K562 (cell line): ENCODE data around the gene GAB1. TPM values are rescaled to one million over a fixed set of nuclear protein-coding genes. Genes with fewer than 3 reads are reported as not detected.

Experiments
- ARID1B ChIP-seq: fragments of 450-650 bp; IDR thresholded peaks from 2 replicates; pipeline ENCODE4 v1.6.1; 2016; ENCODE audit warnings: antibody characterized with exemption, mild to moderate bottlenecking, inconsistent platforms
- BDP1 ChIP-seq: IDR thresholded peaks from 3 replicates; pipeline ENCODE4 v1.6.1; 2011; ENCODE audit not compliant: insufficient read length, insufficient read depth
- BHLHE40 ChIP-seq: IDR thresholded peaks from 2 replicates; pipeline ENCODE4 v1.6.1; 2011; ENCODE audit warnings: low read length, improper control_type of control experiment
- CBFA2T2 ChIP-seq: fragments of 450-650 bp; conservative IDR thresholded peaks from 2 replicates; pipeline ENCODE4 v1.6.1; 2017; ENCODE audit warnings: mild to moderate bottlenecking
- CBFA2T3 ChIP-seq: fragments of 450-650 bp; IDR thresholded peaks from 2 replicates; pipeline ENCODE4 v1.6.1; 2017
- EP300 ChIP-seq: IDR thresholded peaks from 2 replicates; pipeline ENCODE4 v1.6.1; 2012; ENCODE audit warnings: low read length, improper control_type of control experiment
- GATA2 ChIP-seq: sonication (generic); formaldehyde crosslinking; IDR thresholded peaks from 2 replicates; pipeline ENCODE4 v1.4.0; 2020; ENCODE audit warnings: mild to moderate bottlenecking, missing genetic modification reagents
- GATAD2B ChIP-seq: fragments of 450-650 bp; IDR thresholded peaks from 2 replicates; pipeline ENCODE4 v1.6.1; 2017; ENCODE audit warnings: mild to moderate bottlenecking, borderline replicate concordance
- KAT2B ChIP-seq: IDR thresholded peaks from one replicate; pipeline ENCODE4 v1.6.1; 2012; ENCODE audit warnings: low read depth, mild to moderate bottlenecking, control low read depth, inconsistent platforms, low read length, moderate library complexity
- MTA2 ChIP-seq: fragments of 450-650 bp; IDR thresholded peaks from 2 replicates; pipeline ENCODE4 v1.6.1; 2016; ENCODE audit warnings: low read depth
- NCOR1 ChIP-seq: fragments of 450-650 bp; IDR thresholded peaks from 2 replicates; pipeline ENCODE4 v1.6.1; 2016; ENCODE audit warnings: mild to moderate bottlenecking, moderate library complexity
- PML ChIP-seq: IDR thresholded peaks from 2 replicates; pipeline ENCODE4 v1.6.1; 2012; ENCODE audit warnings: low read length, inconsistent platforms
- RNF2 ChIP-seq: sonication (generic); IDR thresholded peaks from 2 replicates; pipeline ENCODE4 v1.6.1; 2016
- SMARCA4 ChIP-seq: fragments of 450-650 bp; IDR thresholded peaks from 2 replicates; pipeline ENCODE4 v1.6.1; 2016
- SOX6 ChIP-seq: fragments of 450-650 bp; IDR thresholded peaks from 2 replicates; pipeline ENCODE4 v1.6.1; 2014; ENCODE audit warnings: mild to moderate bottlenecking
- TBL1XR1 ChIP-seq, 2 experiments: IDR thresholded peaks; 2 replicates each; pipeline ENCODE4 v1.6.1; 2012; ENCODE audit warnings: improper control_type of control experiment in 2 of 2, low read length in 2 of 2, mild to moderate bottlenecking in 1 of 2
- TCF3 ChIP-seq: sonication (generic); formaldehyde crosslinking; IDR thresholded peaks from 2 replicates; pipeline ENCODE4 v1.4.0; 2020; ENCODE audit warnings: mild to moderate bottlenecking, missing genetic modification reagents
- TEAD4 ChIP-seq, 2 experiments: sonication (generic) in 1 of 2; formaldehyde crosslinking in 1 of 2; IDR thresholded peaks; 2 replicates each; pipeline versions ENCODE4 v1.6.1 to v1.8.0; 2012 to 2022; ENCODE audit warnings: borderline replicate concordance in 1 of 2, inconsistent platforms in 1 of 2, low read length in 1 of 2, mild to moderate bottlenecking in 1 of 2, missing genetic modification reagents in 1 of 2
- ZBTB26 ChIP-seq: fragments of 450-650 bp; formaldehyde crosslinking; IDR thresholded peaks from 2 replicates; pipeline ENCODE4 v1.4.0; 2022; ENCODE audit warnings: missing genetic modification characterization
- ZBTB43 ChIP-seq: sonication (generic); formaldehyde crosslinking; IDR thresholded peaks from 2 replicates; pipeline ENCODE4 v1.8.0; 2023; ENCODE audit warnings: mild to moderate bottlenecking, missing genetic modification reagents
- polyA plus RNA-seq, 8 experiments: library from polyadenylated mRNA; depleted of rRNA in 4 of 8; stranded (reverse) in 5 of 8; unstranded in 3 of 8; fragments of >200 nt; fragmentation: Nextera tagmentation in 2 of 8; fragmentation: Illumina TruSeq in 1 of 8; extraction: Ambion mirVana in 2 of 8; extraction: Trizol in 1 of 8; gene quantifications; 2 replicates each; pipeline versions ENCODE4 v1.2.1 to v1.2.3, GENCODE V29; 2011 to 2014; ENCODE audit warnings: inconsistent platforms in 1 of 8, missing spikeins in 1 of 8
- total RNA-seq, 7 experiments: library from RNA; depleted of rRNA in 6 of 7; stranded (reverse); fragments of >200 nt in 6 of 7; fragmentation: Illumina TruSeq in 2 of 7; extraction: Trizol in 2 of 7; gene quantifications; 2 replicates each; pipeline versions ENCODE4 v1.2.1 to v1.2.3, GENCODE V29; 2011 to 2021; ENCODE audit warnings: low replicate concordance in 1 of 7
- TF ChIP-seq, protein P1 (sequence below): fragments of 250-450 bp; sonication (Bioruptor Pico); IDR thresholded peaks from 2 replicates; pipeline ENCODE4 v1.8.0; 2021; ENCODE audit warnings: moderate library complexity, mild to moderate bottlenecking, inconsistent platforms
- TF ChIP-seq, protein P2 (sequence below), 2 experiments: fragments of 450-650 bp; conservative IDR thresholded peaks; 2 replicates each; pipeline ENCODE4 v1.6.1; 2017; ENCODE audit warnings: mild to moderate bottlenecking in 2 of 2, moderate library complexity in 2 of 2

GAB1 gene
- total and polyA plus RNA-seq, 9 of the 15 experiments (the other 6 are each of a cell fraction or from before 2014, with no cell fraction given) = 1.3 to 14.6 (median 7.5) TPM

GRCh38 chr4:143344774-143345173 lies 8.1 kb downstream of the GAB1 start (continued):
- TF ChIP-seq, protein P1, sequence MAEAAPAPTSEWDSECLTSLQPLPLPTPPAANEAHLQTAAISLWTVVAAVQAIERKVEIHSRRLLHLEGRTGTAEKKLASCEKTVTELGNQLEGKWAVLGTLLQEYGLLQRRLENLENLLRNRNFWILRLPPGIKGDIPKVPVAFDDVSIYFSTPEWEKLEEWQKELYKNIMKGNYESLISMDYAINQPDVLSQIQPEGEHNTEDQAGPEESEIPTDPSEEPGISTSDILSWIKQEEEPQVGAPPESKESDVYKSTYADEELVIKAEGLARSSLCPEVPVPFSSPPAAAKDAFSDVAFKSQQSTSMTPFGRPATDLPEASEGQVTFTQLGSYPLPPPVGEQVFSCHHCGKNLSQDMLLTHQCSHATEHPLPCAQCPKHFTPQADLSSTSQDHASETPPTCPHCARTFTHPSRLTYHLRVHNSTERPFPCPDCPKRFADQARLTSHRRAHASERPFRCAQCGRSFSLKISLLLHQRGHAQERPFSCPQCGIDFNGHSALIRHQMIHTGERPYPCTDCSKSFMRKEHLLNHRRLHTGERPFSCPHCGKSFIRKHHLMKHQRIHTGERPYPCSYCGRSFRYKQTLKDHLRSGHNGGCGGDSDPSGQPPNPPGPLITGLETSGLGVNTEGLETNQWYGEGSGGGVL (CRISPR knock-in tag) = no peak
- TF ChIP-seq KAT2B = no peak
- peak; percentile 86; the same call in 1 of the 2 replicates for TF ChIP-seq BHLHE40
- TF ChIP-seq GATAD2B = 0 out of 2 replicates have a peak, but pooled peaks have one; percentile 54
- TF ChIP-seq, protein P2, sequence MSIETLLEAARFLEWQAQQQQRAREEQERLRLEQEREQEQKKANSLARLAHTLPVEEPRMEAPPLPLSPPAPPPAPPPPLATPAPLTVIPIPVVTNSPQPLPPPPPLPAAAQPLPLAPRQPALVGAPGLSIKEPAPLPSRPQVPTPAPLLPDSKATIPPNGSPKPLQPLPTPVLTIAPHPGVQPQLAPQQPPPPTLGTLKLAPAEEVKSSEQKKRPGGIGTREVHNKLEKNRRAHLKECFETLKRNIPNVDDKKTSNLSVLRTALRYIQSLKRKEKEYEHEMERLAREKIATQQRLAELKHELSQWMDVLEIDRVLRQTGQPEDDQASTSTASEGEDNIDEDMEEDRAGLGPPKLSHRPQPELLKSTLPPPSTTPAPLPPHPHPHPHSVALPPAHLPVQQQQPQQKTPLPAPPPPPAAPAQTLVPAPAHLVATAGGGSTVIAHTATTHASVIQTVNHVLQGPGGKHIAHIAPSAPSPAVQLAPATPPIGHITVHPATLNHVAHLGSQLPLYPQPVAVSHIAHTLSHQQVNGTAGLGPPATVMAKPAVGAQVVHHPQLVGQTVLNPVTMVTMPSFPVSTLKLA (conservative IDR thresholded peaks at IDR 0.05) = peak in 1 of 2 experiments; percentile 22; a peak in 1 of 4 replicates
- TF ChIP-seq CBFA2T3 = peak; percentile 86
- peak; percentile 82 for TF ChIP-seq TEAD4 (IDR thresholded peaks at IDR 0.05; ENCODE audit: low read length)
- no peak for TF ChIP-seq TEAD4 (CRISPR knock-in tag; IDR thresholded peaks at IDR 0.05; ENCODE audit: borderline replicate concordance)
- peak; percentile 70; the same call in 1 of the 2 replicates for TF ChIP-seq EP300
- TF ChIP-seq PML = peak; percentile 29; the same call in 1 of the 2 replicates
- peak; percentile 39; the same call in 1 of the 2 replicates for TF ChIP-seq MTA2
- peak in 1 of 2 experiments; percentile 52; a peak in 1 of 4 replicates for TF ChIP-seq TBL1XR1 (IDR thresholded peaks at IDR 0.05; ENCODE audit: low read length in 2 of 2)
- TF ChIP-seq RNF2 = peak; percentile 27; the same call in 1 of the 2 replicates
- 0 out of 2 replicates have a peak, but pooled peaks have one; percentile 27 for TF ChIP-seq GATA2 (CRISPR knock-in tag)
- TF ChIP-seq CBFA2T2 = peak; percentile 75
- peak; percentile 76 for TF ChIP-seq TCF3 (CRISPR knock-in tag)
- peak; percentile 51; the same call in 1 of the 2 replicates for TF ChIP-seq SOX6
- peak; percentile 75 for TF ChIP-seq SMARCA4
- TF ChIP-seq NCOR1 = peak; percentile 78
- peak; percentile 81 for TF ChIP-seq ARID1B
- no peak for TF ChIP-seq ZBTB43 (CRISPR knock-in tag)
- no peak for TF ChIP-seq BDP1
- no peak for TF ChIP-seq ZBTB26 (CRISPR knock-in tag)
